MCF 10A (cell line): ENCODE data around the gene TBC1D3B. TPM values are rescaled to one million over a fixed set of nuclear protein-coding genes. Genes with fewer than 3 reads are reported as not detected.

Source experiments
- BruUV-seq: library from RNA; stranded (reverse); fragments of 400-500 nt; replicated peaks from 2 replicates; lab custom pipeline; 2021; lab: Mats Ljungman, UMichigan
- CTCF ChIA-PET: fragments of 300-600 bp; sonication (Branson Sonifier 250); formaldehyde crosslinking; extraction: SDS; loops from one replicate; lab custom pipeline; 2021; ENCODE audit warnings: antibody characterized with exemption, inconsistent platforms; lab: Yijun Ruan, JAX
- POLR2A ChIA-PET: fragments of 300-600, 350-650 bp; sonication (Branson Sonifier 250); formaldehyde crosslinking; extraction: SDS; loops from one replicate; lab custom pipeline; 2020; ENCODE audit warnings: antibody characterized with exemption, inconsistent platforms; lab: Yijun Ruan, JAX
- DNase-seq: peaks from one replicate; pipeline ENCODE4 v3.0.0-alpha.2; 2018; ENCODE audit not compliant: unreplicated experiment
- H3K27ac Mint-ChIP-seq: one replicate; pipeline ENCODE4 v1.8.0; 2022; ENCODE audit warnings: mild to moderate bottlenecking, low read depth, mixed read lengths; ENCODE audit not compliant: unreplicated experiment
- H3K27me3 Mint-ChIP-seq: one replicate; pipeline ENCODE4 v1.8.0; 2022; ENCODE audit warnings: mixed read lengths; ENCODE audit not compliant: insufficient read depth, unreplicated experiment
- H3K36me3 Mint-ChIP-seq: one replicate; pipeline ENCODE4 v1.8.0; 2022; ENCODE audit warnings: mild to moderate bottlenecking, moderate library complexity, mixed read lengths; ENCODE audit not compliant: insufficient read depth, unreplicated experiment
- H3K4me1 Mint-ChIP-seq: one replicate; pipeline ENCODE4 v1.8.0; 2022; ENCODE audit warnings: mixed read lengths; ENCODE audit not compliant: insufficient read depth, unreplicated experiment
- H3K4me3 Mint-ChIP-seq: one replicate; pipeline ENCODE4 v1.8.0; 2022; ENCODE audit warnings: mild to moderate bottlenecking, moderate library complexity, mixed read lengths; ENCODE audit not compliant: unreplicated experiment
- H3K9me3 Mint-ChIP-seq: one replicate; pipeline ENCODE4 v1.8.0; 2022; ENCODE audit warnings: mixed read lengths; ENCODE audit not compliant: unreplicated experiment
- CTCF ChIP-seq: fragments of 200-600 bp; IDR thresholded peaks from one replicate; pipeline ENCODE4 v1.8.0; 2022; ENCODE audit warnings: antibody characterized with exemption, mild to moderate bottlenecking; ENCODE audit not compliant: unreplicated experiment
- intact Hi-C: fragments of 100-400 bp; cut with micrococcal nuclease; formaldehyde crosslinking; loops from 2 replicates; pipeline ENCODE4 v1.14.1; 2022
- total RNA-seq: library from RNA; stranded (reverse); gene quantifications from 2 replicates; pipeline ENCODE4 v1.2.3, GENCODE V29; 2022

Gene TBC1D3B
- total RNA-seq, 1 experiment from 2014 or later, result 12.5 TPM

GRCh38 chr17:36142806-36143205 is 33.6 kb downstream of the TBC1D3B start:
- Mint-ChIP-seq H3K4me3 (no peak overlapping the region), H3K27ac (no peak overlapping the region), H3K27me3 (peaks cover 42% of the 10 kb centered on the region), H3K9me3 (no peaks in the 10 kb centered on the region), H3K4me1 (no peaks in the 10 kb centered on the region), H3K36me3 (no peaks in the 10 kb centered on the region)
- BruUV-seq, result no TSS peak
- ChIA-PET CTCF (interaction anchor here (0.9 to 11.6 kb wide), 5 partner anchors 14 to 341 kb away, joined by 3 to 284 read pairs (median 3); no protein-coding TSS in a partner anchor), POLR2A (no interaction called here)
- no peak for TF ChIP-seq CTCF
- intact Hi-C loops, result no loop called here
- DNase-seq, result no peak

GRCh38 chr17:36142235-36142634 is 34.2 kb downstream of the TBC1D3B start:
- CTCF ChIA-PET, result interaction anchor here (0.6 to 11.6 kb wide), 4 partner anchors 14 to 195 kb away, joined by 3 to 284 read pairs (median 6); no protein-coding TSS in a partner anchor
- no TSS peak for BruUV-seq
- DNase-seq, result no peak
- intact Hi-C loops, result no loop called here
- peaks cover 42% of the 10 kb centered on the region for H3K27me3 Mint-ChIP-seq
- no peaks in the 10 kb centered on the region for H3K4me1 Mint-ChIP-seq
- no peaks in the 10 kb centered on the region for H3K9me3 Mint-ChIP-seq
- no peak overlapping the region for H3K27ac Mint-ChIP-seq
- POLR2A ChIA-PET, result no interaction called here
- no peaks in the 10 kb centered on the region for H3K36me3 Mint-ChIP-seq
- no peak overlapping the region for H3K4me3 Mint-ChIP-seq
- TF ChIP-seq CTCF, result no peak

GRCh38 chr17:36136439-36136838 is 40.0 kb downstream of the TBC1D3B start:
- Mint-ChIP-seq H3K4me1 (no peaks in the 10 kb centered on the region), H3K4me3 (no peak overlapping the region), H3K27me3 (peaks cover 70% of the 10 kb centered on the region), H3K27ac (no peak overlapping the region), H3K9me3 (no peaks in the 10 kb centered on the region), H3K36me3 (no peaks in the 10 kb centered on the region)
- no TSS peak for BruUV-seq
- POLR2A ChIA-PET, result interaction anchor here (1.1 kb wide), 1 partner anchor 14 kb away, joined by 3 read pairs; no protein-coding TSS in a partner anchor
- CTCF ChIA-PET, result interaction anchor here (0.7 to 2.0 kb wide), 5 partner anchors 9 to 155 kb away, joined by 3 to 10 read pairs (median 3); no protein-coding TSS in a partner anchor
- no peak for DNase-seq
- intact Hi-C loops, result loop anchor here (10.0 kb wide), 2 partner anchors 62 to 122 kb away; partner anchors contain the start of gene CCL23
- no peak for TF ChIP-seq CTCF

GRCh38 chr17:36136036-36136435 is 40.4 kb downstream of the TBC1D3B start:
- ChIA-PET CTCF (interaction anchor here (0.7 to 2.0 kb wide), 4 partner anchors 10 to 154 kb away, joined by 3 to 10 read pairs (median 4); no protein-coding TSS in a partner anchor), POLR2A (no interaction called here)
- no peaks in the 10 kb centered on the region for H3K9me3 Mint-ChIP-seq
- H3K4me1 Mint-ChIP-seq, result no peaks in the 10 kb centered on the region
- TF ChIP-seq CTCF, result no peak
- no peak overlapping the region for H3K4me3 Mint-ChIP-seq
- no peaks in the 10 kb centered on the region for H3K36me3 Mint-ChIP-seq
- DNase-seq, result no peak
- H3K27ac Mint-ChIP-seq, result no peak overlapping the region
- BruUV-seq, result no TSS peak
- intact Hi-C loops, result loop anchor here (10.0 kb wide), 2 partner anchors 61 to 121 kb away; partner anchors contain the start of gene CCL23
- peaks cover 70% of the 10 kb centered on the region for H3K27me3 Mint-ChIP-seq
